Hematopoietic multipotent progenitor cell treated with erythropoietin and hydrocortisone succinate and interleukin-3 and kit ligand, for 6 days (in vitro differentiated cells): Measurements from ENCODE around the gene CLEC16A.
A peak's percentile ranks its signal among the peaks of the same experiment; 100 is the strongest.

Experiments used
- DNase-seq: peaks from one replicate; pipeline ENCODE4 v3.0.0-alpha.2; 2015

The CLEC16A gene, protein sequence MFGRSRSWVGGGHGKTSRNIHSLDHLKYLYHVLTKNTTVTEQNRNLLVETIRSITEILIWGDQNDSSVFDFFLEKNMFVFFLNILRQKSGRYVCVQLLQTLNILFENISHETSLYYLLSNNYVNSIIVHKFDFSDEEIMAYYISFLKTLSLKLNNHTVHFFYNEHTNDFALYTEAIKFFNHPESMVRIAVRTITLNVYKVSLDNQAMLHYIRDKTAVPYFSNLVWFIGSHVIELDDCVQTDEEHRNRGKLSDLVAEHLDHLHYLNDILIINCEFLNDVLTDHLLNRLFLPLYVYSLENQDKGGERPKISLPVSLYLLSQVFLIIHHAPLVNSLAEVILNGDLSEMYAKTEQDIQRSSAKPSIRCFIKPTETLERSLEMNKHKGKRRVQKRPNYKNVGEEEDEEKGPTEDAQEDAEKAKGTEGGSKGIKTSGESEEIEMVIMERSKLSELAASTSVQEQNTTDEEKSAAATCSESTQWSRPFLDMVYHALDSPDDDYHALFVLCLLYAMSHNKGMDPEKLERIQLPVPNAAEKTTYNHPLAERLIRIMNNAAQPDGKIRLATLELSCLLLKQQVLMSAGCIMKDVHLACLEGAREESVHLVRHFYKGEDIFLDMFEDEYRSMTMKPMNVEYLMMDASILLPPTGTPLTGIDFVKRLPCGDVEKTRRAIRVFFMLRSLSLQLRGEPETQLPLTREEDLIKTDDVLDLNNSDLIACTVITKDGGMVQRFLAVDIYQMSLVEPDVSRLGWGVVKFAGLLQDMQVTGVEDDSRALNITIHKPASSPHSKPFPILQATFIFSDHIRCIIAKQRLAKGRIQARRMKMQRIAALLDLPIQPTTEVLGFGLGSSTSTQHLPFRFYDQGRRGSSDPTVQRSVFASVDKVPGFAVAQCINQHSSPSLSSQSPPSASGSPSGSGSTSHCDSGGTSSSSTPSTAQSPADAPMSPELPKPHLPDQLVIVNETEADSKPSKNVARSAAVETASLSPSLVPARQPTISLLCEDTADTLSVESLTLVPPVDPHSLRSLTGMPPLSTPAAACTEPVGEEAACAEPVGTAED

DNA sequence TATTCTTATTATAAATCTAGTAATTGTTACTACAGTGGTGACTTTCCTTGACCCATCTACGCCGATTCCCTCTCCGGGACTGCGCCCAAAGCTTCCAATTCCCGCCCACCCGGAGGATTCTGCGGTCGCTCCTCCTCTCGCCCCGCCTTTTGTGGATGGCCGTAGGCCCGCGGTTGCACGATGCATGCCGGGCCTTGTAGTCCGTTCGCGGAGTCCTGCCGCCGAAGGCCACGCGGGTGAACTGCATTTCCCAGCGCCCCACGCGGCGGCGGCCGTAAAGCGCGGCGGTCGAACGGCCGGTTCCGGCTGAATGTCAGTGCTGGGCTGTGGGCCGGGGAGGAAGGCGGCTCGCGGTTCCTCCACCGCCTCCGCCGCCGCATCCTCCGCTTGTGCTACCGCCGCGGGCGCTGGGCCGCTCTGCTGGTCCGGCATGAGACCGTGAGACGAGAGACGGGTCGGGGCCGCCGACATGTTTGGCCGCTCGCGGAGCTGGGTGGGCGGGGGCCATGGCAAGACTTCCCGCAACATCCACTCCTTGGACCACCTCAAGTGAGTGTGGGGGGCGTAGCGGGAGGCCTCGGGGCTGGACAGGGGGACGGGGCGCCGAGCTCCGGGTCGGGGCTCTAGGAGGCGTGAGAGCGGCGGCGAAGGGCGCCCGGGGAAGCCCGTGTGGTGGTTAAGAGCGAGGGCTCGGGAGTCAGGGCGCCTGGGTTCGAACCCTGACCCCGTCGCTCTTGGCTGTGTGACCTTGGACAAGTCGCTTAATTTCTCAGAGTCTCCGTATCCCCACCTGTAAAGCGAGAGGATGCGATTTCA is at the start of gene CLEC16A:
Gene CLEC16A, plus strand, starts transcription at position 316 of the 816 bp plus-strand sequence. Its CDS starts 154 bp downstream, at position 470.
- peak; percentile 97 for DNase-seq

DNA sequence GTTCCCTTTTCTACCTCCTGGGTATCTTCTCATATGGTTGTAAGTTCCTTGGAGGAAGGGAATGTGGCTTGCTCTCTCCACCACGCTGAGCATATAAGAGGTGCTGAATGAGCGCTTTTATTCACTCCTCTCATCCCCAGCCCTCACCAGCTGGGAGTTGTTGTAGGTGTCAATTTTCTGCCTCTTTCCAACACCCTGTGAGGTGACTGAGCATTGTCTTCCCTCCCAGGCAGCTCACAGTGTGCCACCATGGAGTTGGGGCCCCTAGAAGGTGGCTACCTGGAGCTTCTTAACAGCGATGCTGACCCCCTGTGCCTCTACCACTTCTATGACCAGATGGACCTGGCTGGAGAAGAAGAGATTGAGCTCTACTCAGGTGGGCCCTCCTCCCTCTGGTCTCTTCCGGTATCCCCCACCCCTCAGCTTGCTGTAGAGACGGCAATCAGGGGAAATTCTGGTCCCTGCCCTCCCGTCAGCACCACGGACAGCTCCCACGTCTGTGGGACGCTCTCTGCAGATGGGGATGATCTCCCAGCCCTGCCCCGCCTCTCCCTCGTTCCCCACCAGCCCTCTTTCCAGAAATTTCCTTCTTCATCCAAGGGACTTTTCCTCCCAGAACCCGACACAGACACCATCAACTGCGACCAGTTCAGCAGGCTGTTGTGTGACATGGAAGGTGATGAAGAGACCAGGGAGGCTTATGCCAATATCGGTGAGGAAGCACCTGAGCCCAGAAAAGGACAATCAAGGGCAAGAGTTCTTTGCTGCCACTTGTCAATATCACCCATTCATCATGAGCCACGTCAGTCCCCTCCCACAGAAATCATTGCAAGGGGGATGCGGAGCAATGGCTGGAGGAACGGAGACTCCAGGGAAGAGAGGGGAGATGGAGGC is 49.1 kb upstream of the CLEC16A start:
- peak; percentile 74 for DNase-seq

DNA sequence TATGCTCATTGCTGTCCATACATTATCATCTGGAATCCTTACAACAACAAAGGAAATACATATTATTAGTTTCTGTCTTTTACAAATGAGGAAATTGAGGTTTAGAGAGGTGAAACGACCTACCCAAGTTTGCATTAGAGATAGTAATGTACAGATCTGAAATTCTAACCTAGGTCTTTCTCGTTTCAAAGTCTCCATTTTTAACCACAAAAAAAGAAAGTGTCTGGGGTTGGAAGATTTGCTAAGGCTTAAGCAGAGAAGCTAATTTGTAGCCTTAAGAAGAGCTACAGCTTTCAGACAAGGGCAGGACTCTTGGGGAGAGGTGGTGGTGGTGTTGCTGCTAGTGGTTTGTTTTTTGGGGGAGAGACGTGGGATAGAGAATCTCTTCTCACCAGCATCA is 48.2 kb upstream of the CLEC16A start:
- DNase-seq: no peak

DNA sequence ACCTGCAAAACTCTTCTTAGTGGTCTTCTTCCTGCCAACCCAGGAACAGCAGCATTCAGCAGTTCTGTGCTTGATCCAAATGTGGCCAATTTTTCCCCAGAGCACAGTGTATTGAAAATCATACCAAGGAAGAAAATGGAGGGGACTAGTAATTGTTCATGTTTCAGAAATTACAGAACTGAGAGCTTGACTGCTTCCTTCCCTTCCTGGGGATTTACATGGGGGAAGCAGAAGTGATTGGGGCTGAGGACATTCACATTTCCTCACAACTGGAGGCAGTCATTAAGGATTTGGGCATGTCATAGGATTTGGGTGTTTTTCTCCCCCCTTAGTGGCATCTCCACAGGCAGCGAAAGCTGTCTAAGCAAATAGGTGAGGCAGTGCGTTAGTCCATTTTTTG is 47.6 kb upstream of the CLEC16A start:
- DNase-seq: no peak

DNA sequence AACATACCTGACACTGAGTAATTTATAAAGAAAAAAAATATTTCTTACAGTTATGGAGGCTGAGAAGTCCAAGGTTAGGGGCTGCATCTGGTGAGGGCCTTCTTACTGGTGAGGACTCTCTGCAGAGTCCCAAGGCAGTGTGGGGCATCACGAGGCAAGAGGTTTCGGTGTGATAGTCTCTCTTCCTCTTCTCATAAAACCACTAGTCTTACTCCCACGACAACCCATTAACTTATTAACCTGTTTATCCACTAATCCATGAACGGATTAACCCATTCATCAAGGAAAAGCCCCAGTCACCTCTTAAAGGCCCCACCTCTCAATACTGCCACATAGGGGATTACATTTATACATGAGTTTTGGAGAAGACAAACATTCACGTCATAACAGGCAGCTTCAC is 47.2 kb upstream of the CLEC16A start:
- DNase-seq: no peak

DNA sequence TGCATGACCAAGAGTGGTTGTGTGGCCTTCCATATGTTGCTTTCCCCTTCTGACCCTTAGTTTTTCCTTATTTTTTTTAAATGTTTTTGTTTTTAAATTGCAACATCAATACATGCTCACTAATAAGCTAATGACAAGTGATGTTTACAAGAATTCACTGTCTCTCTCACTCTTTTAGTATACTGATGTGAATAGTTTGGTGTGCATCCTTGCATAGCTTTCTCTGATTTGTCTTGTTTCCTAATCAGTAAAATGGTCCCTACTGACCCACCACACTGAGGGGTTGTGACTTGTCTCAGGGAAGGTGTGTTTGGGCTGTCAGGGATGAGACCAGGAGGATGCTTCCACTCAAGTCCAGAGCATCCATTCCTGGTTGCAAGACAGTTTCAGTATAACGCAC is 41.4 kb upstream of the CLEC16A start:
- DNase-seq: no peak

DNA sequence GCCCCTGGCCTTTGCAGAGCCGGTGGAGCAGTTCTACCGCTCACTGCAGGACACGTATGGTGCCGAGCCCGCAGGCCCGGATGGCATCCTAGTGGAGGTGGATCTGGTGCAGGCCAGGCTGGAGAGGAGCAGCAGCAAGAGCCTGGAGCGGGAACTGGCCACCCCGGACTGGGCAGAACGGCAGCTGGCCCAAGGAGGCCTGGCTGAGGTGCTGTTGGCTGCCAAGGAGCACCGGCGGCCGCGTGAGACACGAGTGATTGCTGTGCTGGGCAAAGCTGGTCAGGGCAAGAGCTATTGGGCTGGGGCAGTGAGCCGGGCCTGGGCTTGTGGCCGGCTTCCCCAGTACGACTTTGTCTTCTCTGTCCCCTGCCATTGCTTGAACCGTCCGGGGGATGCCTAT is 37.9 kb upstream of the CLEC16A start:
- DNase-seq: no peak

DNA sequence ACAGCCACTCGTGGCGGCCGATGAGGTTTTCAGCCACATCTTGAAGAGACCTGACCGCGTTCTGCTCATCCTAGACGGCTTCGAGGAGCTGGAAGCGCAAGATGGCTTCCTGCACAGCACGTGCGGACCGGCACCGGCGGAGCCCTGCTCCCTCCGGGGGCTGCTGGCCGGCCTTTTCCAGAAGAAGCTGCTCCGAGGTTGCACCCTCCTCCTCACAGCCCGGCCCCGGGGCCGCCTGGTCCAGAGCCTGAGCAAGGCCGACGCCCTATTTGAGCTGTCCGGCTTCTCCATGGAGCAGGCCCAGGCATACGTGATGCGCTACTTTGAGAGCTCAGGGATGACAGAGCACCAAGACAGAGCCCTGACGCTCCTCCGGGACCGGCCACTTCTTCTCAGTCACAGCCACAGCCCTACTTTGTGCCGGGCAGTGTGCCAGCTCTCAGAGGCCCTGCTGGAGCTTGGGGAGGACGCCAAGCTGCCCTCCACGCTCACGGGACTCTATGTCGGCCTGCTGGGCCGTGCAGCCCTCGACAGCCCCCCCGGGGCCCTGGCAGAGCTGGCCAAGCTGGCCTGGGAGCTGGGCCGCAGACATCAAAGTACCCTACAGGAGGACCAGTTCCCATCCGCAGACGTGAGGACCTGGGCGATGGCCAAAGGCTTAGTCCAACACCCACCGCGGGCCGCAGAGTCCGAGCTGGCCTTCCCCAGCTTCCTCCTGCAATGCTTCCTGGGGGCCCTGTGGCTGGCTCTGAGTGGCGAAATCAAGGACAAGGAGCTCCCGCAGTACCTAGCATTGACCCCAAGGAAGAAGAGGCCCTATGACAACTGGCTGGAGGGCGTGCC is 37.2 kb upstream of the CLEC16A start:
- DNase-seq: no peak

DNA sequence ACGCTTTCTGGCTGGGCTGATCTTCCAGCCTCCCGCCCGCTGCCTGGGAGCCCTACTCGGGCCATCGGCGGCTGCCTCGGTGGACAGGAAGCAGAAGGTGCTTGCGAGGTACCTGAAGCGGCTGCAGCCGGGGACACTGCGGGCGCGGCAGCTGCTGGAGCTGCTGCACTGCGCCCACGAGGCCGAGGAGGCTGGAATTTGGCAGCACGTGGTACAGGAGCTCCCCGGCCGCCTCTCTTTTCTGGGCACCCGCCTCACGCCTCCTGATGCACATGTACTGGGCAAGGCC is 36.7 kb upstream of the CLEC16A start:
- no peak for DNase-seq

DNA sequence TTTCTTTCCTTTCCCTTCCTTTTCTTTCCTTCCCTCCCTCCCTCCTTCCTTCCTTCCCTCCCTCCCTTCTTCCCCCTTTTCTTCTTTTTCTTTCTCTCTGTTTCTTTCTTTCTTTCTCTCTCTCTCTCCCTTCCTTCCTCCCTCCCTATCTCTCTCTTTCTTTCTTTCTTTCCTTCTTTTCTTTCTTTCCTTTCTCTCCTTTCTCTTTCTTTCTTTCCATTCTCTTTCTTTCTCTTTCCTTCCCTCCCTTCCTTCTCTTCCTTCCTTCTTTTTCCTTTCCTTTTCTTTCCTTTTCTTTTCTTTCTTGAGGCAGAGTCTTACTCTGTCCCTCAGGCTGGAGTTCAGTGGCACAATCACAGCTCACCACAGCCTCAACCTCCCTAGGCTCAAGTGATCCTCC is 33.1 kb upstream of the CLEC16A start:
- DNase-seq: no peak

DNA sequence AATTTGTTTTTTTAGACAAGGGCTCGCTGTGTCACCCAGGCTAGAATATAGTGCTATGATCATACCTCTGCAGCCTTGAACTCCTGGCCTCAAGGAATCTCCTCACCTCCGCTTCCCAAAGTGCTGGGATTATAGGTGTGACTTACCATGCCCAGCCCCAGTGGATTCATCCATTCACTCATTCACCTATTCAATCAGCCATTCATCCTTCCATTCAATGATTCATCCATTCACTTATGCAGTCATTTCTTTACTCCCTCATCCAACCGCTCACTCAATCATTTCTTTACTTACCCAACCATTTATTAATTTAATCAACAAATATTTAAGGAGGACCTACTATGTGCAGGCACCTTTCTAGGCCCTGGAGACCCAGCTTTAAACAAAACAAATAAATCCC is 27.8 kb upstream of the CLEC16A start:
- no peak for DNase-seq

DNA sequence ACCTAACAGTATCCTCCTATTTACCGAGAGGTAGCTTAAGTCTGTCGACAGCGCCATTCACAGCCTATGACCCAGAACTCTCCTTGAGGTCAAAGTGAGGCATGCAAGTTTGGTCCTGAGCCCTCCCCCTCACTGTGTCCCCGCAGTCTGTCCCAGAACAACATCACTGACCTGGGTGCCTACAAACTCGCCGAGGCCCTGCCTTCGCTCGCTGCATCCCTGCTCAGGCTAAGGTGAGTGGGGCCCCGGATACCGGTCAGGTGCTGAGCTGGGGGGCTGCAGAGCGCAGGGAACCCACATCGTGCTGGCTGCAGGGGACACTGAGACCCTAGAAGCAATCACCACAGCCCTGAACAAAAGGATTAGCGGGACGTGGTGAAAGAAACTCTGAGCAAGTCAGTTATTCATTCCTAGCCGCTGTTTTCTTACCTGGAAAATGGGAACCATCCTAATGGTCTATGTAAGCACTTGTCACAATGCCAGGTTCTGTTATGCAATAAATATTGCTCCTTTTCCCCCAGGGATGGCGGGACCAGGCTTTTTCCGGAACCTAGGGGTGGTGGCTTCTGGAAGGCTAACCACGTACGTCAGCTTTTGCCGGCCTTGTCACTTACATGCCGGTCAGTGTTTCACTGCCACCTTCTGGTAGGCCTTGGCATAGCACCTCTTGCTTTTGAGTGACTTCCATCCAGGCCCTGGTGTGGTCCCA is 25.9 kb upstream of the CLEC16A start:
- DNase-seq: peak; percentile 93

DNA sequence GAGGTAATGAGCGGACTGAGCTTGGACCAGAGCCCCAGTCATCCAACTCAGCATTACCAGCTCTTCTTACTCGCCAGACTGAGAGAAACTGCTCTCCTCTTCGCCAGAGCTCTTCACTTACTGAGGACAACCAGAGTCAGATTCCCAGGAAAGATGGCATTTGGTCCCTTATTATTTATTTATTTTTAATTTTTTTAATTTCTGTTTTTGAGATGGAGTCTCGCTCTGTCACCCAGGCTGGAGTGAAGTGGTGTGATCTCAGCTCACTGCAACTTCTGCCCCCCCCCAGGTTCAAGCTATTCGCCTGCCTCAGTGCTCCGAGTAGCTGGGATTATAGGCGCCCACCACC is 25.4 kb upstream of the CLEC16A start:
- DNase-seq: no peak

DNA sequence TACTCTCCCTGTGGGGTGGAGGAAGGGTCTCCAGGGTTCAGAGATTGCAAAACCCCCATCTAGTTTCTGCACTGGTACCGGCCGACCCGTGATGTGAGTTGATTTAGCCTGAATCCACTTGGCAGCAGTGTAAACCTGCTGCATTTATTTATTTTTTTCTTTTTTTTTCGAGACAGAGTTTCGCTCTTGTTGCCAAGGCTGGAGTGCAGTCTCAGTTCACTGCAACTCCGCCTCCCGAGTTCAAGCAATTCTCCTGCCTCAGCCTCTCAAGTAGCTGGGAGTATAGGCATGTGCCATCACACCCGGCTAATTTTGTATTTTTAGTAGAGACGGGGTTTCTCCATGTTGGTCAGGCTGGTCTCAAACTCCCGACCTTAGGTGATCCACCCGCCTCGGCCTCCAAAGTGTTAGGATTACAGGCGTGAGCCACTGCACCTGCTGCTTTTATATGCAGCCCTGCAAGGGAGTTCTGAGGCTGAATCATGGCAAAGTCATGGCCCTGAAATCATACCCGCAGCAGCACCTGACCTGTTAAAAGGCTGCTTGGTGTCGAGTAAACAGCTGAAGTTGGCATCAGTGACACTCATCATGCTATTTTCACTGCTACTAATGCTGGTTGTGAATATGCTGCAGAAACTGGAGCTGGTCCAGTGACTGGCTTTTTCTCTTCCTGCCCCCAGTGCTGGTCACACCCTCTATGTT is 23.5 kb upstream of the CLEC16A start:
- DNase-seq: no peak

DNA sequence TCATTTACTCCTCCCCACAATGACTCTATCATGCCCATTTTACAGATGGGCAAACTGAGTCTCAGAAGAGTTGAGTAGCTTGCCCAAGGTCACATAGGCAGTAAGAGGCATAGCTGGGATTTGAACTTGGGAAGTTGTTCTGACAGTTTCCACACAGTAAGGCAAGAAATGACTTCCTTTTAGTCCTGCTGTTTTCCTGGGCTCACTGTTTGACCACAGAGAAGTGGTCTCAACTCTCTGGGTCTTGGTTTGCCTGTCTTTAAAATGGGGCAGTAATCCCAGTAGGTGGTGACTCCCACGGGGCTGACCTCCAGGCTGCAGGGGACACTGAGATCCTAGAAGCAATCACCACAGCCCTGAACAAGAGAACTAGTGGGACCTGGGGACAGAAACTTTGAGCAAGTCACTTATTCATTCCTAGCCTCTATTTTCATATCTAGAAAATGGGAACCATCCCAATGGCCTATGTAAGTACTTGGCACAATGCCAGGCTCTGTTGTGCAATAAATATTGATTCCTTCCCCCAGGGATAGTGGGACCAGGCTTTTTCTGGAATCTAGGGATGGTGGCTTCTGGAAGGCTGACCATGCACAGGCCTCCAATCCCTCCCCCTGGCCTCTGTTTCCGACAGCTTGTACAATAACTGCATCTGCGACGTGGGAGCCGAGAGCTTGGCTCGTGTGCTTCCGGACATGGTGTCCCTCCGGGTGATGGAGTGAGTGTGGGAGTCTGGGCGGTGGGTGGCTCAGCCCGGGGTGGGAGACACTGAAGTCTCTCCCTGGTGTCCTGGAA is 22.6 kb upstream of the CLEC16A start:
- no peak for DNase-seq

DNA sequence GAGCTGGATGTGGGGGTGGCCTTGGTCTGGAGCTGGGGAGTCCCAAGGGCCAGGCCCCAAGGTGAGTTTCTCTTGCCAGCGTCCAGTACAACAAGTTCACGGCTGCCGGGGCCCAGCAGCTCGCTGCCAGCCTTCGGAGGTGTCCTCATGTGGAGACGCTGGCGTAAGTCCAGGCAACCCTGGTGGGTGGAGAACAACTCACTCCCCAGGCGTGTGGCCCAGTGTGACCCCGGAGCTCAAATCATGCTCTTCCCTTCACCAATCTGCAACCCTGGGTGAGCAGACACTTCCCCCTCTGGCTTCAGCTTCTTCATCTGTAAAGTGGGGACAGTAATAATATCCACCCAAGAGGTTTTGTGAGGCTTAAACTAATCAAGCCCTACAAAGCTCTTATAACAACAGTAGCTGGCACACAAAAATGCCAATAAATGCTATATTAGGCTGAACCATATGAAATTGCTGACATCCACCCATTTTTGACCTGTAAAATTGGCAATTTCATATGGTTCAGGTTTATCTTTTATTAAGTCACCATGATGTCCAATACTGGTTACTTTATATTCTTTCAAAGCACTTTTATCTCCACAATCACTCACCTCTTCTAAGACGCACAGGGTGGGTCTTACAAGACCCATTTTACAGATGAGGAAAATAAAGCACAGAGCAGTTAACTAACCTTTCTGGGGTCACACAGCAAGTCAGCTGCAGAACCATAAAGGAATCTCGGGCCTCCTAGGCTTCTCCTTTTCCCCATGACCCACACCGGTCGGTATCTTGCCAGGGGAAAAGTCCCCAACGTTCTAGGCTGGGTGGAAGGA is 21.8 kb upstream of the CLEC16A start:
- DNase-seq: peak; percentile 48

DNA sequence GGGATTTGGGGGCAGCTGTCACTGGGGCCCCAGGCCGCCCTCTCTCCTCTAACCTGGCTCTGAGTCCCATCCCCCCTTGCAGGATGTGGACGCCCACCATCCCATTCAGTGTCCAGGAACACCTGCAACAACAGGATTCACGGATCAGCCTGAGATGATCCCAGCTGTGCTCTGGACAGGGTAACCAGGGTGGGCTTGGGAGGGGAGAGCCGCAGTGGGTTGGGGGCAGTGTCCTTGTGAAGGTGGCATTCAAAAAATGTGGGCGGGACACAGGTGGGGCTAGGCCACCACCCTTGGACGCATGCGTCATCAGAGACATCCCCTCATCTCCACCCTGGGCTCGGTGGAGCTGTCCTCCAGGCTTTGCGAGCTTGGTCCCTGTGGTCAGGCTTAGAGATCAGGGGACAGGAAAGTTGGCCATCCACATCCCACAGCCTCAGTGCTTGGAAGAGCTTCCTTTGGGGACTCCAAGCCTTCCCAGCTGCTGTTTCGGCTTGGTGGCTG is 21.2 kb upstream of the CLEC16A start:
- DNase-seq: no peak
